Karpas-422 (cell line): ENCODE data around the gene ARID2. TPM values are rescaled to one million over a fixed set of nuclear protein-coding genes. Genes with fewer than 3 reads are reported as not detected.
A peak's percentile ranks its signal among the peaks of the same experiment; 100 is the strongest.

Experiments used
- DNase-seq: peaks from one replicate; pipeline ENCODE4 v3.0.0-alpha.2; 2015
- H2AFZ ChIP-seq: fragments of 200-600 bp; sonication (generic); 2 replicates; pipeline ENCODE4 v1.6.1; 2014; ENCODE audit warnings: antibody characterized with exemption, low read length, mixed read lengths
- H3K27ac ChIP-seq: fragments of 200-600 bp; sonication (generic); 2 replicates; pipeline ENCODE4 v1.5.1; 2014; ENCODE audit warnings: mild to moderate bottlenecking, low read length, moderate library complexity
- H3K27me3 ChIP-seq: fragments of 200-600 bp; sonication (generic); 2 replicates; pipeline ENCODE4 v1.6.1; 2014; ENCODE audit warnings: low read length, mixed read lengths
- H3K36me3 ChIP-seq: fragments of 200-600 bp; sonication (generic); 2 replicates; pipeline ENCODE4 v1.6.1; 2014; ENCODE audit warnings: low read length, mixed read lengths; ENCODE audit not compliant: insufficient read depth
- H3K4me1 ChIP-seq: fragments of 200-600 bp; sonication (generic); 2 replicates; pipeline ENCODE4 v1.6.1; 2014; ENCODE audit warnings: mild to moderate bottlenecking, low read length, mixed read lengths
- H3K4me2 ChIP-seq: fragments of 200-600 bp; sonication (generic); 2 replicates; pipeline ENCODE4 v1.6.1; 2014; ENCODE audit warnings: low read length, low read depth, mild to moderate bottlenecking; ENCODE audit not compliant: poor library complexity, severe bottlenecking
- H3K4me3 ChIP-seq: fragments of 200-600 bp; sonication (generic); 2 replicates; pipeline ENCODE4 v1.5.1; 2014; ENCODE audit warnings: mild to moderate bottlenecking, antibody characterized with exemption, low read length, mixed read lengths
- H3K79me2 ChIP-seq: fragments of 200-600 bp; sonication (generic); 2 replicates; pipeline ENCODE4 v1.6.1; 2014; ENCODE audit warnings: mild to moderate bottlenecking, low read length, mixed read lengths
- H3K9ac ChIP-seq: fragments of 200-600 bp; sonication (generic); 2 replicates; pipeline ENCODE4 v1.6.0; 2014; ENCODE audit warnings: low read length
- H3K9me2 ChIP-seq: fragments of 200-600 bp; sonication (generic), shearing (Covaris generic); replicated peaks from 2 replicates; pipeline ENCODE4 v1.6.0; 2014; ENCODE audit warnings: mild to moderate bottlenecking, low read length, moderate library complexity; ENCODE audit not compliant: insufficient read depth
- H3K9me3 ChIP-seq: fragments of 300-700, 200-600 bp; sonication (generic); 2 replicates; pipeline ENCODE4 v1.6.1; 2014; ENCODE audit warnings: low read length, mixed read lengths
- H4K20me1 ChIP-seq: fragments of 200-600 bp; sonication (generic); 2 replicates; pipeline ENCODE4 v1.6.1; 2014; ENCODE audit warnings: mild to moderate bottlenecking, antibody characterized with exemption, low read length, low read depth; ENCODE audit not compliant: insufficient read depth
- total RNA-seq: library from RNA; depleted of rRNA; stranded (reverse); fragments of >200 nt; shearing (Covaris generic); gene quantifications from 2 replicates; pipeline ENCODE4 v1.2.3, GENCODE V29; 2014; ENCODE audit warnings: low replicate concordance

The ARID2 gene
- total RNA-seq, 1 experiment from 2014 or later: 61.9 TPM

- H3K9ac ChIP-seq: no peak overlapping the region
- H3K9me2 ChIP-seq: no peaks in the 10 kb centered on the region
- H2AFZ ChIP-seq: no peak overlapping the region
- peak; percentile 79 for DNase-seq
- peak overlapping the region; percentile 55 for H3K4me2 ChIP-seq
- H3K79me2 ChIP-seq: peaks cover 95% of the 10 kb centered on the region
- H3K4me3 ChIP-seq: peak overlapping the region; percentile 11; the same call in 1 of the 2 replicates
- peak overlapping the region; percentile 73 for H3K27ac ChIP-seq
- H3K27me3 ChIP-seq: no peaks in the 10 kb centered on the region
- H3K36me3 ChIP-seq: no peaks in the 10 kb centered on the region
- H3K4me1 ChIP-seq: peaks cover 53% of the 10 kb centered on the region
- no peaks in the 10 kb centered on the region for H3K9me3 ChIP-seq
- no peaks in the 10 kb centered on the region for H4K20me1 ChIP-seq
These were observed 46.5 kb downstream of the ARID2 start for GRCh38 chr12:45775964-45776363.

DNA sequence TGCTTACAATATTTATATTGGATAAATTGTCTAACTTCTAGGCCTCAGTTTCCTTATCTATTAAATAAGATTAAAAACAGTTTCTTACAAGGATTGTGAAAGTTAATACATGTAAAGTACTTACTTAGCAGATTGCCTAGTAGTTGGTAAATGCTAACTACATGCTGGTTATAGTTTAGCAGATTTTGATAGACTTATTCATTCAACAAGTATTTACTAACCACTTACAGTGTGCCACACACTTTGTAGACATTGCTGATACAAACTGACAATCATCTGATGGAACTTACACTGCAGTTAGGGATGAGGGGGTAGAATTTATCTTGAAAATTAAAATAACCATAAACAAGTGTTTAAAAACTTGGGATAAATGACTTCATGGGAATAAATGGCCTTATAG is 50.4 kb downstream of the ARID2 start:
- Histone ChIP-seq H3K36me3 (no peaks in the 10 kb centered on the region), H3K27ac (no peak overlapping the region), H3K4me1 (peaks cover 16% of the 10 kb centered on the region), H3K27me3 (no peaks in the 10 kb centered on the region), H3K4me3 (no peak overlapping the region), H4K20me1 (no peaks in the 10 kb centered on the region), H3K79me2 (peaks cover 94% of the 10 kb centered on the region), H3K9me3 (no peaks in the 10 kb centered on the region), H3K4me2 (no peak overlapping the region), H3K9me2 (no peaks in the 10 kb centered on the region), H2AFZ (no peak overlapping the region), H3K9ac (no peak overlapping the region)
- DNase-seq: no peak

- no peak overlapping the region for H3K9ac ChIP-seq
- H3K36me3 ChIP-seq: no peaks in the 10 kb centered on the region
- peaks cover 5% of the 10 kb centered on the region for H3K4me1 ChIP-seq
- no peaks in the 10 kb centered on the region for H3K27me3 ChIP-seq
- H2AFZ ChIP-seq: no peak overlapping the region
- H3K27ac ChIP-seq: no peak overlapping the region
- peaks cover 94% of the 10 kb centered on the region for H3K79me2 ChIP-seq
- H3K9me2 ChIP-seq: no peaks in the 10 kb centered on the region
- no peak overlapping the region for H3K4me3 ChIP-seq
- H3K9me3 ChIP-seq: no peaks in the 10 kb centered on the region
- no peaks in the 10 kb centered on the region for H4K20me1 ChIP-seq
- no peak for DNase-seq
- no peak overlapping the region for H3K4me2 ChIP-seq
These were observed 51.6 kb downstream of the ARID2 start for GRCh38 chr12:45781080-45781479.

DNA sequence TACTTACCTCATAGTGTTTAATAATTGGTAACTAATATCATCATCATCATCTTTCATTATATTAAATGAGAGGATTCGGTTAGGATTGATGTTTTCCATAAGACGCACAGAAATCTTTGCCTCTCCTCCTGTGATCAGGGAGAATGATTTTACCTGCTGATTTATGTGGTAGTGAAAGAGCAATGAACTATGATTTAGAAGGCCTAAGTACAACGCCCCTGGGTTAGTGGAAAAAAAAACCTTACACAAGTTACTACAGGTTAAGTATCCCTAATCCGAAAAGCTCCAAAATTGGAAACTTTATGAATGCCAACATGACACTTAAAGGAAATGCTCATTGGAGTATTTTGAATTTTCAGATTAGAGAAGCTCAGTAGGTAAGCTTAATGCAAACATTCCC is 55.8 kb downstream of the ARID2 start:
- no peaks in the 10 kb centered on the region for H3K9me3 ChIP-seq
- no peaks in the 10 kb centered on the region for H3K36me3 ChIP-seq
- no peak overlapping the region for H3K9ac ChIP-seq
- no peak overlapping the region for H3K27ac ChIP-seq
- no peaks in the 10 kb centered on the region for H3K9me2 ChIP-seq
- peaks cover 23% of the 10 kb centered on the region for H3K4me1 ChIP-seq
- H4K20me1 ChIP-seq: no peaks in the 10 kb centered on the region
- no peak overlapping the region for H3K4me3 ChIP-seq
- peaks cover 96% of the 10 kb centered on the region for H3K79me2 ChIP-seq
- no peak for DNase-seq
- H3K27me3 ChIP-seq: no peaks in the 10 kb centered on the region
- no peak overlapping the region for H2AFZ ChIP-seq
- no peak overlapping the region for H3K4me2 ChIP-seq

GRCh38 chr12:45789025-45789424 is 59.5 kb downstream of the ARID2 start:
- no peaks in the 10 kb centered on the region; the same call in 1 of the 2 replicates for H3K36me3 ChIP-seq
- no peaks in the 10 kb centered on the region for H3K9me3 ChIP-seq
- H3K9ac ChIP-seq: no peak overlapping the region
- no peak overlapping the region for H3K4me3 ChIP-seq
- peak overlapping the region; percentile 60 for H3K27ac ChIP-seq
- DNase-seq: peak; percentile 74
- H3K9me2 ChIP-seq: no peaks in the 10 kb centered on the region
- H3K4me2 ChIP-seq: peak overlapping the region; percentile 51
- peaks cover 36% of the 10 kb centered on the region for H3K4me1 ChIP-seq
- no peaks in the 10 kb centered on the region for H4K20me1 ChIP-seq
- no peaks in the 10 kb centered on the region for H3K27me3 ChIP-seq
- H2AFZ ChIP-seq: no peak overlapping the region
- peaks cover 99% of the 10 kb centered on the region for H3K79me2 ChIP-seq

DNA sequence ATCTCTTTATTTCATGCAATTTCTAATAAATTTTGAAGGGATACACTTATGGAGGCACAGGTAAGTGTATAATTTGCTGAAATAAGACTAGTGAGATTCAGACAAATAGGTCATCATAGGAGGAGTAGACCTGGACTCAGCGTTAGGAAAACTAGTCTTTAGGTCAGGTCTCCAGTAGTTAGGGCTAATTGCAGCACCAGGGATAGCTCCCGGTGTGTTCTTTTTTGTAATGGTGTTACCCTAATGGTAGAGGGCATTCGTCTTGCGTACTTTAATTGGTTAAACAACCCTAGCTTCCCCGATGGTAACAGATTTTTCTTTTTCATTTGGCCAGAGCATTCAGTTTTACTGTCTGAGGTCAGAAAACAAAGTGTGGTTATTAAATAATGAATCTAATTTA is 64.9 kb downstream of the ARID2 start:
- Histone ChIP-seq H3K4me3 (no peak overlapping the region), H2AFZ (no peak overlapping the region), H3K9ac (no peak overlapping the region), H3K9me3 (no peaks in the 10 kb centered on the region), H3K27ac (no peak overlapping the region), H3K4me2 (no peak overlapping the region), H3K9me2 (no peaks in the 10 kb centered on the region), H4K20me1 (no peaks in the 10 kb centered on the region), H3K27me3 (no peaks in the 10 kb centered on the region), H3K36me3 (no peaks in the 10 kb centered on the region; the same call in 1 of the 2 replicates), H3K4me1 (peaks cover 18% of the 10 kb centered on the region), H3K79me2 (peaks cover 85% of the 10 kb centered on the region)
- no peak for DNase-seq

DNA sequence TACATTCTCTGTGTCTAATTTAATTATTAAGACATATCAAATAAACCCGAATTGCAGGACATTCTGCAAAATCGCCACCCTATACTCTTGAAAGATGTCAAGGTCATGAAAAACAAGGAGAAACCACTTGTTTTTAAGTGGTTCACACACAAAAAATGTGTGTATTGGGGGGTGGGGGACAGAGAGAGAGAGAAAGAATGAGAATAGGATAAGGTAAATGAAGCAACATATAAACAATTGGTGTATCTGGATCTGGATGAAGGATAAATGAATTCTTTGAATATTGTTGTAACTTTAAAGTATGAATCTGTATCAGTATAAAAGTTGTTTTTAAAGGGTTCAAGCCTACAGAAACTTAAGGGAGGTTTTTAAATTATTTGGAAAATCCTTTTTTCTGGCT is 72.1 kb downstream of the ARID2 start:
- Histone ChIP-seq H3K27me3 (no peaks in the 10 kb centered on the region), H3K9me3 (no peaks in the 10 kb centered on the region), H3K27ac (no peak overlapping the region), H3K4me1 (no peaks in the 10 kb centered on the region), H2AFZ (no peak overlapping the region), H3K9me2 (no peaks in the 10 kb centered on the region), H3K79me2 (peaks cover 83% of the 10 kb centered on the region), H3K4me3 (no peak overlapping the region), H3K4me2 (no peak overlapping the region), H3K36me3 (no peaks in the 10 kb centered on the region), H4K20me1 (no peaks in the 10 kb centered on the region), H3K9ac (no peak overlapping the region)
- DNase-seq: no peak

- Histone ChIP-seq H3K4me2 (no peak overlapping the region), H3K4me1 (no peaks in the 10 kb centered on the region), H3K4me3 (no peak overlapping the region), H3K9me3 (no peaks in the 10 kb centered on the region), H2AFZ (no peak overlapping the region), H3K9ac (no peak overlapping the region), H3K79me2 (peaks cover 92% of the 10 kb centered on the region), H3K27ac (no peak overlapping the region), H4K20me1 (no peaks in the 10 kb centered on the region), H3K27me3 (no peaks in the 10 kb centered on the region), H3K36me3 (no peaks in the 10 kb centered on the region), H3K9me2 (no peaks in the 10 kb centered on the region)
- no peak for DNase-seq
These were observed 73.6 kb downstream of the ARID2 start for GRCh38 chr12:45803111-45803510.

- Histone ChIP-seq H3K4me1 (no peaks in the 10 kb centered on the region), H2AFZ (no peak overlapping the region), H3K27ac (no peak overlapping the region), H3K79me2 (peaks cover 88% of the 10 kb centered on the region), H3K9me2 (no peaks in the 10 kb centered on the region), H3K9ac (no peak overlapping the region), H4K20me1 (no peaks in the 10 kb centered on the region), H3K27me3 (no peaks in the 10 kb centered on the region), H3K4me2 (no peak overlapping the region), H3K4me3 (no peak overlapping the region), H3K36me3 (peaks cover 42% of the 10 kb centered on the region), H3K9me3 (no peaks in the 10 kb centered on the region)
- DNase-seq: no peak
These were observed 87.1 kb downstream of the ARID2 start for GRCh38 chr12:45816652-45817051.
